Breast epithelium (tissue), 4 donors: ENCODE results near the gene TOP3B. TPM values are rescaled to one million over a fixed set of nuclear protein-coding genes. Genes with fewer than 3 reads are reported as not detected.
A peak's percentile ranks its signal among the peaks of the same experiment; 100 is the strongest.

Experiments used
- DNase-seq, 2 donors: peaks; one replicate each; pipeline ENCODE4 v3.0.0-alpha.2; 2019; ENCODE audit warnings: low spot score in 2 of 2
- H3K27ac ChIP-seq, 2 donors: fragments of 200-600 bp; sonication (generic) in 1 of 2; one replicate each; pipeline ENCODE4 v1.5.1; 2016 to 2019; ENCODE audit warnings: mild to moderate bottlenecking in 1 of 2
- H3K27me3 ChIP-seq, 2 donors: fragments of 200-600 bp; sonication (generic) in 1 of 2; one replicate each; pipeline versions ENCODE4 v1.5.1 to v1.6.0; 2017 to 2019; ENCODE audit warnings: control low read depth in 1 of 2, mild to moderate bottlenecking in 1 of 2
- H3K36me3 ChIP-seq: fragments of 200-600 bp; one replicate; pipeline ENCODE4 v1.5.1; 2019
- H3K4me1 ChIP-seq, 2 donors: fragments of 200-600 bp; sonication (generic); one replicate each; pipeline ENCODE4 v1.5.1; 2016 to 2019; ENCODE audit warnings: control low read depth in 1 of 2
- H3K4me3 ChIP-seq, 3 donors: fragments of 200-600 bp; sonication (generic); 1 replicate in 2 of 3; 2 replicates in 1 of 3; pipeline ENCODE4 v1.5.1; 2016 to 2019; ENCODE audit warnings: mild to moderate bottlenecking in 3 of 3, moderate library complexity in 2 of 3
- H3K9me3 ChIP-seq, 2 donors: fragments of 200-600 bp; sonication (generic) in 1 of 2; one replicate each; pipeline ENCODE4 v1.5.1; 2016 to 2019; ENCODE audit warnings: control low read depth in 1 of 2
- POLR2A ChIP-seq: fragments of 450-650 bp; IDR thresholded peaks from one replicate; pipeline ENCODE4 v1.6.1; 2016; ENCODE audit warnings: antibody characterized with exemption, mild to moderate bottlenecking, moderate library complexity
- POLR2AphosphoS5 ChIP-seq, 3 donors: sonication (generic); formaldehyde crosslinking; IDR thresholded peaks; one replicate each; pipeline ENCODE4 v1.6.1; 2017; ENCODE audit warnings: antibody characterized with exemption in 3 of 3
- intact Hi-C: fragments of 100-400 bp; cut with DNase I; formaldehyde crosslinking; loops from one replicate; pipeline ENCODE4 v1.15.1; 2023; ENCODE audit warnings: low total_unique reads
- total RNA-seq, 3 donors: library from RNA; depleted of rRNA; stranded (reverse); fragments of >200 nt; gene quantifications; one replicate each; pipeline ENCODE4 v1.1.0, GENCODE V29; 2016
- TF ChIP-seq, protein P1 (sequence below), 3 donors: fragments of 450-650 bp; IDR thresholded peaks; one replicate each; pipeline ENCODE4 v1.5.1; 2016 to 2017; ENCODE audit warnings: antibody characterized with exemption in 3 of 3, mild to moderate bottlenecking in 3 of 3, moderate library complexity in 3 of 3

Gene TOP3B
- total RNA-seq, 3 donors from 2014 or later = 20.2 to 34.8 (median 33.1) TPM

DNA sequence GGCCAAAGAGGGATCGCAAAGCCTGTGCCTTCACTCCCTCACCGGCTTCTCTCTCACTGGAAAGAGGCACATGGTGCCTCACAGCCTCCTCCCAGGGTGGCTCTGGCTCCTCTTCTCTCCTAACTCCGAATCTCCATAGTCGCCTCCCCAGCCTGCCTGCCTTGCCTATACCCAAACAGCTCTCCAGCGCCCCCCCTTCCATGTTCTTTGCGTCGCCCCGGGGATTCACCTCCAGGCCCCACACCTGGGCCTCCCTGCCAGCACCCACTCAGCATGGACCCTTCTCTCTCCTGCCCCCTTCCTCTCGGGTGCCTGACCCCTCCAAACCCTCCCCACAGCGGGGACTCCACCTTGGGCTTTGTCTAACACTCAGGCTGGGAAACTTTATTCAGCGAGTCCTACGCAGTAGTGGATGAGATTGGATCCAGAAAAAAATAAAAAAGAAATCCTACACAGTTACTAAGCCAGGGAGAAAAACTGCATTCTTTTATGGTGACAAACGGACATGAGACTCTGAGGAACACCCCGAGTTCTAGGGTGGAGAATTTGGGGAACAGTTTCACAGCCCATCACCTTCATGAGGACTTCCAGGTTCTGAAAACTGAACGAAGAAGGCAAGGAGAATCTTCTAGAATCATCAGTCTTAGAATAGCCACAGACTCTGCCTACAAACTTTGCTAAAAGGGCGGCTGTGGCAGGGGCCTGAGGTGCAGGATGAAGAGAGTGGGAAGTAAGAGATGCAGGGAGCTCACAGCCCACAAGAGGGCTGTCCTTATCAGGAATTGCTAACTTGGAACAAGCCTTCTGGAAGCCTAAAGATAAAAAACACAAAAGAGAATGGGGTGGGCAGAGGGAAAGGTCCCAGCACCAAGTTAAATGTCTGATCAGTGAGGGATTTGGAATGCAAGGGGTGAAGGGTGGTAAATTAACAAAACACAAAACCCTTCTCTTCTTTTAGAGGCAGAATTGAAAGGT is 35.3 kb downstream of the TOP3B start:
- intact Hi-C loops = no loop called here
- H3K4me3 ChIP-seq = peak overlapping the region in 1 of 3 donors; percentile 26

DNA sequence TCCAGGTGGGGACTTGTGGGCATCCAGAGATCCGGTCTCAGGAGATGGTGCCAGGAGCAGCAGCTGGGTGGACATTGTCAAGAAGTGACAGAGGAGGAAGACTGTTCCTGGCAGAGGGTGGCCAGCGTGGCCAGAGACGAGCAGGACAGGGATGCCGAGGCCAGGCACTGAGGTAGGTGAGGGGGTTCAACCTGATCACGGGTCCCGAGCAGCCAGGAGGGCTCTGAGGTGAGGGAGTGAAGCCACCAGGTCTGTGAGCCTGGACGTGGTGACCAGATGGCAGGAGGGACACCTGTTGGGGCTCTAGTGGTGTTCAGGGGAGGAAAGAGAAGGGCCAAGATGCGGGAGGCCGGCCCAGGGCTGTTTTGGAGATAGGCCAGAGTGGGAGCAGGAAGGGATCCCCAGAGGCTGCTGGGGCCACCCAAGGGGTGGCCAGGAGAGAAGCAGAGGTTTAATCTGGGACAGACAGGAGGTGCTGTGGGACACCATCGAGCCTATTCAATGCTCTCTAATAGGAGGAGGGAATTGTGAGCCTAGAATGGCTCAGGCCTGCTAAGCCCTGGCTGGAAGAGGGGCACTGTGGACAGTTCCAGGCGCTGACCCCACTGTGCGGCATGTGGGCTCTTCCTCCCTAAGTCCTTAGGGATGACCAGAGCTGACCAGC is 36.2 kb downstream of the TOP3B start:
- H3K4me3 ChIP-seq = peak overlapping the region in 1 of 3 donors; percentile 26
- no peak for TF ChIP-seq POLR2AphosphoS5 (IDR thresholded peaks at IDR 0.05)
- H3K9me3 ChIP-seq = no peaks in the 10 kb centered on the region
- H3K4me1 ChIP-seq = peaks cover under 1 to 17% of the 10 kb centered on the region in 2 donors
- no peaks in the 10 kb centered on the region for H3K27me3 ChIP-seq
- H3K27ac ChIP-seq = peak overlapping the region; percentile 90 to 97
- no peaks in the 10 kb centered on the region for H3K36me3 ChIP-seq
- DNase-seq = no peak
- intact Hi-C loops = no loop called here

More for the DNA sequence above, 35.3 kb downstream of the TOP3B start:
- TF ChIP-seq, protein P1, sequence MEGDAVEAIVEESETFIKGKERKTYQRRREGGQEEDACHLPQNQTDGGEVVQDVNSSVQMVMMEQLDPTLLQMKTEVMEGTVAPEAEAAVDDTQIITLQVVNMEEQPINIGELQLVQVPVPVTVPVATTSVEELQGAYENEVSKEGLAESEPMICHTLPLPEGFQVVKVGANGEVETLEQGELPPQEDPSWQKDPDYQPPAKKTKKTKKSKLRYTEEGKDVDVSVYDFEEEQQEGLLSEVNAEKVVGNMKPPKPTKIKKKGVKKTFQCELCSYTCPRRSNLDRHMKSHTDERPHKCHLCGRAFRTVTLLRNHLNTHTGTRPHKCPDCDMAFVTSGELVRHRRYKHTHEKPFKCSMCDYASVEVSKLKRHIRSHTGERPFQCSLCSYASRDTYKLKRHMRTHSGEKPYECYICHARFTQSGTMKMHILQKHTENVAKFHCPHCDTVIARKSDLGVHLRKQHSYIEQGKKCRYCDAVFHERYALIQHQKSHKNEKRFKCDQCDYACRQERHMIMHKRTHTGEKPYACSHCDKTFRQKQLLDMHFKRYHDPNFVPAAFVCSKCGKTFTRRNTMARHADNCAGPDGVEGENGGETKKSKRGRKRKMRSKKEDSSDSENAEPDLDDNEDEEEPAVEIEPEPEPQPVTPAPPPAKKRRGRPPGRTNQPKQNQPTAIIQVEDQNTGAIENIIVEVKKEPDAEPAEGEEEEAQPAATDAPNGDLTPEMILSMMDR (IDR thresholded peaks at IDR 0.05) = peak in 2 of 3 donors; percentile 6 to 41
- TF ChIP-seq POLR2A = no peak
- no peaks in the 10 kb centered on the region for H3K9me3 ChIP-seq
- no peaks in the 10 kb centered on the region for H3K36me3 ChIP-seq
- H3K4me1 ChIP-seq = peaks cover 7 to 17% of the 10 kb centered on the region in 2 donors
- no peak for DNase-seq
- H3K27ac ChIP-seq = peak overlapping the region; percentile 90 to 97
- H3K27me3 ChIP-seq = no peaks in the 10 kb centered on the region

DNA sequence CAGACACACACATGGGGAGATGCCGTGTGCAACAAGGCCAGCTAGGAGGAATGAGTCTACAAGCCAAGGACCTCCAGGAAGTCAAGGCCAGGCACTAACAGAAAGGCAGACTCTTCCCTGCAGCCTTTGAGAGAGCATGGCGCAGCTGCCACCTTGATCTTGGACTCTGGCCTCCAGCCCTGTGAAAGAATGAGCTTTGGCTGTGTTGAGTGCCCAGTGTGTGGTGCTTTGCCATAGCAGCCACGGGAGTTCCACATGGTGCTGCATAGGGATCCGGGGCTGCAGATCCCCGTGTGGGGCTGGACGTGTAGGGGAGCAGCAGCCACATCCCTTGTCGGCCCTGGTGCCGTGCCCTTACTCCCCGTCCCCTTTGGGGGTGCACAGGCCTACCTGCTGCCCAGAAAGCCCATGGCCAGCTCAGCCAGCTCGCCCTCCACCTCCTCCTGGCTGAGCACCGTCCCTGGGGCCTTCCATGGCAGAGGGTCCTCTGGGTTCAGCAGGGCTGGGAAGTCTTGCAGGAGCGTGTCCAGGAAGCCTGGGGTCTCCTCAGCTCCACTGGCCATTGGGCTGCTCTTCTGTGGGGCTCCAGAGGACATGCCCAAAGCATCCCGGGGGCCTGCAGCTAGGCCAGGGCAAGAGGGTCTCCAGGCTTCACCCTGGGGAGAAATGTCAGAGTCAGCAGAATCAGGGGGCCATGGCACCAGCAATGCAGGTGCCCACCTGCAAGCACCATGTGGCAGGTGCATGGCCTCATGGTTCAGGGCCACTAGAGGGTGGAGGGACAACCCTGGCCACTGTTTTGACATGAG is 36.9 kb downstream of the TOP3B start:
- no peak overlapping the region for H3K4me3 ChIP-seq
- H3K36me3 ChIP-seq = no peaks in the 10 kb centered on the region
- H3K27me3 ChIP-seq = no peaks in the 10 kb centered on the region
- intact Hi-C loops = no loop called here
- TF ChIP-seq POLR2AphosphoS5 (IDR thresholded peaks at IDR 0.05) (no peak), POLR2A (no peak)
- TF ChIP-seq, protein P1 (IDR thresholded peaks at IDR 0.05) = no peak
- no peaks in the 10 kb centered on the region for H3K9me3 ChIP-seq
- no peak for DNase-seq
- peak overlapping the region; percentile 90 to 97 for H3K27ac ChIP-seq
- peaks cover 0 to 17% of the 10 kb centered on the region in 2 donors for H3K4me1 ChIP-seq

DNA sequence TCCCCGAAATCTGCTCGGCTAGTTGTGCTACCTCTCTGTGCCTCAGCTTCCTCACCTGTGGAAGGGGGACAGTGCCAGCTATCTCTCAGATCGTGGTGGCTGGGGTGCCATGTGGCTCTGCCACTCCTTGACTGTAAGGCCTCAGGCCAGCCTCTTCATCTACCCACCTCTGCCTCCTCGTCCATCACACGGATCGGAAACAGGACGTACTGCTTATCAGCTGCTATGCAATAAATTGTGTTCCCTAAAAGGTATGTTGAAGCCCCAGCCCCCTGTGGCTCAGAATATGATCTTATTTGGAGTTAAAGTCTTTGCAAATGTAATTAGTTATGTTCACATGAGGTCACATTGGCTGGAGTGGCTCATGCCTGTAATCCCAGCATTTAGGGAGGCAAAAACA is 37.7 kb downstream of the TOP3B start:
- no peak for DNase-seq
- no peak overlapping the region for H3K4me3 ChIP-seq
- H3K27me3 ChIP-seq = no peaks in the 10 kb centered on the region
- H3K4me1 ChIP-seq = peaks cover 0 to 17% of the 10 kb centered on the region in 2 donors
- H3K36me3 ChIP-seq = no peaks in the 10 kb centered on the region
- no peak for TF ChIP-seq POLR2A
- TF ChIP-seq, protein P1 (IDR thresholded peaks at IDR 0.05) = no peak
- TF ChIP-seq POLR2AphosphoS5 (IDR thresholded peaks at IDR 0.05) = no peak
- H3K27ac ChIP-seq = peak overlapping the region; percentile 90 to 93
- H3K9me3 ChIP-seq = no peaks in the 10 kb centered on the region
- intact Hi-C loops = no loop called here
